ENCODE measurements around the gene CDK1. TPM values are rescaled to one million over a fixed set of nuclear protein-coding genes. Genes with fewer than 3 reads are reported as not detected.
"Not testable (repeated sequence)": the region's sequence is repeated elsewhere in the genome, so short reads cannot be mapped to it uniquely, and the experiment has no call there.

The CDK1 gene
- total RNA-seq, 1 experiment from 2014 or later: 137 TPM

DNA sequence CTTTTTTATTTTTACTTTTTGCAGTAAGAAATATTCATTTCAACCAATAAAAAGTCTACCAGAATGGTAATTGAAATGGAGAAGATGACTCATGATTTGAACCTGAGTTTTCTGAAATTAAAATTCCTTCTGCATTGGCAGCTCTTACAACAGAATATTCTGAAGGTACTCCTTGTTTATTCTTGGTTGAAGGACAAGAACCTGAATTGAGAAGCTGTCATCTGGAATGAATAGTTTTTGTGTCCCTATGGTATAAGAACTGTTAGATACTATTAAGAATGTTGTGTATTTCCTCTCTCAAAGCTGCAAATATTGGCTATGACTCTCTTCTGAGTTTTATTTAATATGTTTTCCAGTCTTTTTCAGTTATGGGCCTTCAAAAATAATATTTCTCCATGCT lies 56.1 kb downstream of the CDK1 start:
- BruUV-seq (replicated peaks): no TSS peak
- H3K27me3 ChIP-seq (ENCODE audit: insufficient read depth, low read depth): no peaks in the 10 kb centered on the region
- H3K9me2 ChIP-seq (ENCODE audit: insufficient read depth): 0 out of 2 replicates have a peak, but pooled peaks cover 9% of the 10 kb centered on the region
- POLR2A ChIA-PET (ENCODE audit: unreplicated experiment): no interaction called here
- H3K9me3 ChIP-seq (ENCODE audit: insufficient read depth, low read depth): no peaks in the 10 kb centered on the region; the same call in none of the 2 replicates
- CTCF ChIA-PET: no interaction called here
- no peaks in the 10 kb centered on the region for H3F3A ChIP-seq (ENCODE audit: insufficient read depth, low read depth)
- H3K27ac ChIP-seq: no peak overlapping the region
- no peak overlapping the region for H3K4me3 ChIP-seq
- H3K4me1 ChIP-seq (replicated peaks; ENCODE audit: insufficient read depth): no peaks in the 10 kb centered on the region
- no peak overlapping the region for H2AFZ ChIP-seq
- TF ChIP-seq EZH2 (IDR thresholded peaks at IDR 0.05; ENCODE audit: low read depth) (no peak), CTCF (conservative IDR thresholded peaks at IDR 0.05) (no peak)
- no peaks in the 10 kb centered on the region for H4K20me1 ChIP-seq (ENCODE audit: insufficient read depth)
- H3K79me2 ChIP-seq (ENCODE audit: low read depth): no peaks in the 10 kb centered on the region
- intact Hi-C loops (cut with micrococcal nuclease; ENCODE audit: unreplicated experiment): no loop called here
- no peak for DNase-seq
- H3K36me3 ChIP-seq (ENCODE audit: low read depth): no peaks in the 10 kb centered on the region
- H3K4me2 ChIP-seq: no peak overlapping the region

DNA sequence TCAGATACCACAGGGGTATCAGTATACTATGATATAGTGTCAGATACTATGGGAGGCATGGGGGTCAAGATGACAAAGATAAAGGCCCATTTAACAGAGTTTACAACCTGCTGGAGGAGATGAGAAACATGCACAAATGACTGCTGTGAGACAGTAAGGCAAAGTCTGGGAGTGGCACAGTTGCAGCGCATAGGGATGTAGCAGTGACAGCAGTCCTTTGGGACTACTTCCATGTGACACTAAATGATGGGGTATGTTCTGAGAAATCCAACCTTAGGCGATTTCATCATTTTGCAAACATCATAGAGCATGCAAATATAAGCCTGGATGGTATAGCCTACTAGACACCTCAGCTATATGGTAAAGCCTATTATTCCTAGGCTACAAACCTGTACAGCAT lies 56.8 kb downstream of the CDK1 start:
- TF ChIP-seq EZH2 (IDR thresholded peaks at IDR 0.05; ENCODE audit: low read depth): no peak
- Histone ChIP-seq H3K9me2 (ENCODE audit: insufficient read depth) (0 out of 2 replicates have a peak, but pooled peaks cover 9% of the 10 kb centered on the region), H3K36me3 (ENCODE audit: low read depth) (no peaks in the 10 kb centered on the region), H4K20me1 (ENCODE audit: insufficient read depth) (no peaks in the 10 kb centered on the region), H3K27me3 (ENCODE audit: insufficient read depth, low read depth) (no peaks in the 10 kb centered on the region), H3K79me2 (ENCODE audit: low read depth) (no peaks in the 10 kb centered on the region), H2AFZ (no peak overlapping the region), H3F3A (ENCODE audit: insufficient read depth, low read depth) (no peaks in the 10 kb centered on the region), H3K9me3 (ENCODE audit: insufficient read depth, low read depth) (no peaks in the 10 kb centered on the region; the same call in none of the 2 replicates), H3K27ac (no peak overlapping the region), H3K4me1 (replicated peaks; ENCODE audit: insufficient read depth) (no peaks in the 10 kb centered on the region), H3K4me2 (no peak overlapping the region), H3K4me3 (no peak overlapping the region)
- ChIA-PET CTCF (no interaction called here), POLR2A (ENCODE audit: unreplicated experiment) (no interaction called here)
- no peak for DNase-seq
- no TSS peak for BruUV-seq (replicated peaks)
- intact Hi-C loops (cut with micrococcal nuclease; ENCODE audit: unreplicated experiment): no loop called here

GRCh38 chr10:60841227-60841626 lies 62.9 kb downstream of the CDK1 start:
- CTCF ChIA-PET: interaction anchor here (0.6 kb wide), 1 partner anchor 728 kb away, joined by 14 read pairs; no protein-coding TSS in a partner anchor

GRCh38 chr10:60842694-60843093 lies 64.4 kb downstream of the CDK1 start:
- no peaks in the 10 kb centered on the region for H3K36me3 ChIP-seq (ENCODE audit: low read depth)
- TF ChIP-seq CTCF (conservative IDR thresholded peaks at IDR 0.05) (no peak), EZH2 (IDR thresholded peaks at IDR 0.05; ENCODE audit: low read depth) (no peak)
- H3F3A ChIP-seq (ENCODE audit: insufficient read depth, low read depth): no peaks in the 10 kb centered on the region
- H3K79me2 ChIP-seq (ENCODE audit: low read depth): no peaks in the 10 kb centered on the region
- no peak overlapping the region for H3K27ac ChIP-seq
- H2AFZ ChIP-seq: no peak overlapping the region
- POLR2A ChIA-PET (ENCODE audit: unreplicated experiment): no interaction called here
- no peak overlapping the region for H3K4me3 ChIP-seq
- H3K27me3 ChIP-seq (ENCODE audit: insufficient read depth, low read depth): no peaks in the 10 kb centered on the region
- H3K4me2 ChIP-seq: no peak overlapping the region
- no peaks in the 10 kb centered on the region; the same call in 1 of the 2 replicates for H3K9me3 ChIP-seq (ENCODE audit: insufficient read depth, low read depth)
- intact Hi-C loops (cut with micrococcal nuclease; ENCODE audit: unreplicated experiment): no loop called here
- no peaks in the 10 kb centered on the region for H3K9me2 ChIP-seq (ENCODE audit: insufficient read depth)
- no TSS peak for BruUV-seq (replicated peaks)
- H4K20me1 ChIP-seq (ENCODE audit: insufficient read depth): no peaks in the 10 kb centered on the region
- no peak for DNase-seq
- CTCF ChIA-PET: no interaction called here
- H3K4me1 ChIP-seq (replicated peaks; ENCODE audit: insufficient read depth): no peaks in the 10 kb centered on the region

More at GRCh38 chr10:60841227-60841626, 62.9 kb downstream of the CDK1 start:
- H3F3A ChIP-seq (ENCODE audit: insufficient read depth, low read depth); H3K4me2 ChIP-seq; H3K9me2 ChIP-seq (ENCODE audit: insufficient read depth); H4K20me1 ChIP-seq (ENCODE audit: insufficient read depth); H3K4me3 ChIP-seq; intact Hi-C loops (cut with micrococcal nuclease; ENCODE audit: unreplicated experiment); H3K79me2 ChIP-seq (ENCODE audit: low read depth); BruUV-seq (replicated peaks); H2AFZ ChIP-seq; H3K27me3 ChIP-seq (ENCODE audit: insufficient read depth, low read depth); DNase-seq; H3K9me3 ChIP-seq (ENCODE audit: insufficient read depth, low read depth); H3K4me1 ChIP-seq (replicated peaks; ENCODE audit: insufficient read depth); POLR2A ChIA-PET (ENCODE audit: unreplicated experiment); H3K36me3 ChIP-seq (ENCODE audit: low read depth); H3K27ac ChIP-seq: not testable (repeated sequence)

Other genes starting within 250 kb of the CDK1 start
- 5.2 and 7.8 TPM in 2 replicates for gene RHOBTB1, start 165.7 kb downstream of the CDK1 start, total RNA-seq (2021)